H1 (cell line): Measurements from ENCODE around the gene RFC3. TPM values are rescaled to one million over a fixed set of nuclear protein-coding genes. Genes with fewer than 3 reads are reported as not detected.

Experiments
- CTCF ChIA-PET: fragments of 300-600 bp; sonication (Branson Sonifier 250); formaldehyde crosslinking; loops from one replicate; lab custom pipeline; 2021; ENCODE audit not compliant: partially characterized antibody; lab: Charles Lee
- POLR2A ChIA-PET: fragments of 300-600 bp; sonication (Branson Sonifier 250); formaldehyde crosslinking; loops from one replicate; lab custom pipeline; 2021; ENCODE audit warnings: inconsistent platforms; ENCODE audit not compliant: partially characterized antibody; lab: Charles Lee
- DNase-seq, 2 experiments: peaks; one replicate each; pipeline versions ENCODE4 v3.0.0 to v3.0.0-alpha.2; 2010 to 2022; ENCODE audit warnings: low spot score in 2 of 2, low read depth in 1 of 2, mixed read lengths in 1 of 2
- FAIRE-seq: peaks from 2 replicates; lab custom pipeline; 2011; peaks lifted over from hg19 to GRCh38; lab: Jason Lieb, UNC
- H2AFZ ChIP-seq: 2 replicates; pipeline ENCODE4 v1.8.1; 2012; ENCODE audit warnings: low read length, inconsistent platforms
- H2AK5ac ChIP-seq: 2 replicates; pipeline ENCODE4 v1.6.1; 2013; ENCODE audit warnings: low read depth, low read length
- H2BK120ac ChIP-seq: replicated peaks from 2 replicates; pipeline ENCODE3; 2013; ENCODE audit warnings: low read depth, low read length, inconsistent platforms
- H2BK12ac ChIP-seq: 2 replicates; pipeline ENCODE4 v1.6.1; 2013; ENCODE audit warnings: low read depth, low read length
- H2BK15ac ChIP-seq: 2 replicates; pipeline ENCODE4 v1.6.1; 2013; ENCODE audit warnings: low read length
- H2BK20ac ChIP-seq: 2 replicates; pipeline ENCODE4 v1.6.1; 2013; ENCODE audit warnings: low read length
- H2BK5ac ChIP-seq: 2 replicates; pipeline ENCODE4 v1.6.1; 2013; ENCODE audit warnings: low read depth, low read length
- H3K14ac ChIP-seq: 2 replicates; pipeline ENCODE4 v1.6.1; 2013; ENCODE audit warnings: inconsistent platforms; ENCODE audit not compliant: insufficient read length
- H3K18ac ChIP-seq: 2 replicates; pipeline ENCODE4 v1.6.1; 2013; ENCODE audit warnings: low read length; ENCODE audit errors: extremely low read depth
- H3K23ac ChIP-seq: 2 replicates; pipeline ENCODE4 v1.6.1; 2013; ENCODE audit warnings: inconsistent platforms; ENCODE audit not compliant: insufficient read length
- H3K23me2 ChIP-seq: 2 replicates; pipeline ENCODE4 v1.6.1; 2013; ENCODE audit warnings: low read depth, low read length
- H3K27ac ChIP-seq: 2 replicates; pipeline ENCODE4 v1.6.1; 2011; ENCODE audit warnings: low read depth, low read length, inconsistent platforms
- H3K27me3 ChIP-seq, 4 experiments: replicated peaks in 1 of 4; 1 replicate in 1 of 4; 2 replicates in 3 of 4; pipeline versions ENCODE4 v1.6.1 to v1.8.1; 2011 to 2013; ENCODE audit warnings: low read length in 3 of 4, mild to moderate bottlenecking in 3 of 4, inconsistent platforms in 2 of 4, mixed read lengths in 2 of 4, moderate library complexity in 1 of 4; ENCODE audit not compliant: control insufficient read depth in 3 of 4, insufficient read depth in 3 of 4; ENCODE audit errors: extremely low read depth in 1 of 4
- H3K36me3 ChIP-seq, 4 experiments: 2 replicates each; pipeline versions ENCODE4 v1.6.1 to v1.8.1; 2011 to 2013; ENCODE audit warnings: mild to moderate bottlenecking in 4 of 4, low read length in 3 of 4, moderate library complexity in 2 of 4, control low read depth in 1 of 4, inconsistent platforms in 1 of 4; ENCODE audit not compliant: insufficient read depth in 4 of 4, control insufficient read depth in 2 of 4
- H3K4ac ChIP-seq: replicated peaks from 2 replicates; pipeline ENCODE3; 2013; ENCODE audit warnings: low read length, low read depth, mixed read lengths, inconsistent platforms; ENCODE audit not compliant: insufficient read length
- H3K4me1 ChIP-seq, 4 experiments: replicated peaks in 1 of 4; 1 replicate in 1 of 4; 2 replicates in 3 of 4; pipeline versions ENCODE4 v1.6.1 to v1.8.1; 2011 to 2013; ENCODE audit warnings: low read length in 3 of 4, inconsistent platforms in 2 of 4, mixed read lengths in 1 of 4; ENCODE audit not compliant: insufficient read depth in 4 of 4, control insufficient read depth in 3 of 4
- H3K4me2 ChIP-seq, 2 experiments: 2 replicates each; pipeline versions ENCODE4 v1.6.1 to v1.8.1; 2011 to 2013; ENCODE audit warnings: low read depth in 2 of 2, low read length in 2 of 2, control low read depth in 1 of 2, inconsistent platforms in 1 of 2, mild to moderate bottlenecking in 1 of 2; ENCODE audit not compliant: insufficient read depth in 1 of 2
- H3K4me3 ChIP-seq, 4 experiments: fragments of 200-600, 300-600 bp in 1 of 4; sonication (generic), shearing (Covaris generic), sonication (Bioruptor Twin) in 1 of 4; 2 replicates each; pipeline versions ENCODE4 v1.5.1 to v1.8.1; 2011 to 2016; ENCODE audit warnings: low read length in 4 of 4, low read depth in 3 of 4, control low read depth in 2 of 4, inconsistent platforms in 2 of 4, mild to moderate bottlenecking in 2 of 4, mixed read lengths in 1 of 4, moderate library complexity in 1 of 4; ENCODE audit not compliant: insufficient read depth in 2 of 4; ENCODE audit errors: extremely low read depth in 1 of 4
- H3K56ac ChIP-seq: replicated peaks from 2 replicates; pipeline ENCODE3; 2013; ENCODE audit warnings: low read depth, mild to moderate bottlenecking, mixed read lengths, low read length, inconsistent platforms; ENCODE audit not compliant: insufficient read length
- H3K79me1 ChIP-seq: 2 replicates; pipeline ENCODE4 v1.6.1; 2013; ENCODE audit warnings: low read depth, low read length, control low read depth
- H3K79me2 ChIP-seq, 2 experiments: 2 replicates each; pipeline versions ENCODE4 v1.6.1 to v1.8.1; 2012 to 2013; ENCODE audit warnings: low read length in 2 of 2, mild to moderate bottlenecking in 2 of 2, inconsistent platforms in 1 of 2; ENCODE audit not compliant: insufficient read depth in 2 of 2, control insufficient read depth in 1 of 2
- H3K9ac ChIP-seq, 4 experiments: replicated peaks in 1 of 4; 1 replicate in 1 of 4; 2 replicates in 3 of 4; pipeline versions ENCODE4 v1.6.1 to v1.8.1; 2011 to 2013; ENCODE audit warnings: low read depth in 3 of 4, low read length in 3 of 4, control low read depth in 2 of 4, mild to moderate bottlenecking in 2 of 4, moderate library complexity in 2 of 4, inconsistent platforms in 1 of 4; ENCODE audit errors: extremely low read depth in 1 of 4
- H3K9me3 ChIP-seq, 2 experiments: 2 replicates each; pipeline versions ENCODE4 v1.6.1 to v1.8.1; 2012 to 2013; ENCODE audit warnings: mild to moderate bottlenecking in 2 of 2, moderate library complexity in 2 of 2, control low read depth in 1 of 2, inconsistent platforms in 1 of 2, low read depth in 1 of 2, low read length in 1 of 2, mixed read lengths in 1 of 2; ENCODE audit not compliant: insufficient read depth in 2 of 2
- H4K20me1 ChIP-seq, 2 experiments: replicated peaks in 1 of 2; 2 replicates each; pipeline versions ENCODE3 to v1.8.1; 2011 to 2013; ENCODE audit warnings: inconsistent platforms in 2 of 2, low read length in 2 of 2, mild to moderate bottlenecking in 1 of 2; ENCODE audit not compliant: insufficient read depth in 2 of 2, control insufficient read depth in 1 of 2
- H4K5ac ChIP-seq: 2 replicates; pipeline ENCODE4 v1.6.1; 2013; ENCODE audit warnings: low read length, low read depth, mixed read lengths, inconsistent platforms; ENCODE audit not compliant: insufficient read length
- H4K8ac ChIP-seq: 2 replicates; pipeline ENCODE4 v1.8.0; 2013; ENCODE audit warnings: mild to moderate bottlenecking, moderate library complexity, low read length, inconsistent platforms; ENCODE audit not compliant: insufficient read depth; ENCODE audit errors: extremely low read depth
- H4K91ac ChIP-seq: replicated peaks from 2 replicates; pipeline ENCODE3; 2013; ENCODE audit warnings: low read length, mixed read lengths, inconsistent platforms; ENCODE audit not compliant: insufficient read length
- EGR1 ChIP-seq: IDR thresholded peaks from 2 replicates; pipeline ENCODE4 v1.6.1; 2011; ENCODE audit warnings: low read depth, low read length, borderline replicate concordance
- FOSL1 ChIP-seq: IDR thresholded peaks from 2 replicates; pipeline ENCODE4 v1.6.1; 2011; ENCODE audit warnings: mild to moderate bottlenecking, low read depth, low read length, moderate library complexity; ENCODE audit not compliant: insufficient read depth
- JUN ChIP-seq: IDR thresholded peaks from 2 replicates; pipeline ENCODE4 v1.6.1; 2011; ENCODE audit warnings: low read depth, mild to moderate bottlenecking, improper control_type of control experiment, low read length
- JUND ChIP-seq: IDR thresholded peaks from 2 replicates; pipeline ENCODE4 v1.6.1; 2011; ENCODE audit warnings: mild to moderate bottlenecking, improper control_type of control experiment, low read length
- MAX ChIP-seq: IDR thresholded peaks from 2 replicates; pipeline ENCODE4 v1.6.1; 2012; ENCODE audit warnings: inconsistent platforms
- NANOG ChIP-seq: IDR thresholded peaks from 2 replicates; pipeline ENCODE4 v1.6.1; 2011; ENCODE audit warnings: low read length, low read depth, mild to moderate bottlenecking, inconsistent platforms; ENCODE audit not compliant: insufficient read depth, poor library complexity, severe bottlenecking
- POLR2A ChIP-seq, 2 experiments: IDR thresholded peaks; 1 replicate in 1 of 2; 2 replicates in 1 of 2; pipeline ENCODE4 v1.6.1; 2011; ENCODE audit warnings: low read depth in 2 of 2, low read length in 2 of 2, mild to moderate bottlenecking in 2 of 2; ENCODE audit errors: control extremely low read depth in 1 of 2
- RNF2 ChIP-seq: fragments of 200-900, 300-1000 bp; sonication (generic); IDR thresholded peaks from 2 replicates; pipeline ENCODE4 v1.7.1; 2016; ENCODE audit warnings: borderline replicate concordance, low read depth, mild to moderate bottlenecking, antibody characterized with exemption, low read length; ENCODE audit not compliant: poor library complexity, severe bottlenecking; ENCODE audit errors: missing control alignments
- SIN3A ChIP-seq, 2 experiments: IDR thresholded peaks in 1 of 2; conservative IDR thresholded peaks in 1 of 2; 2 replicates each; pipeline ENCODE4 v1.6.1; 2011 to 2012; ENCODE audit warnings: low read length in 2 of 2, improper control_type of control experiment in 1 of 2, low read depth in 1 of 2, mild to moderate bottlenecking in 1 of 2
- SUZ12 ChIP-seq: fragments of 200-600 bp; sonication (generic); IDR thresholded peaks from 2 replicates; pipeline ENCODE4 v1.6.1; 2012; ENCODE audit warnings: mild to moderate bottlenecking, inconsistent platforms, low read length, moderate library complexity, mixed read lengths
- TAF7 ChIP-seq: optimal IDR thresholded peaks from 2 replicates; pipeline ENCODE3; 2011; ENCODE audit warnings: low read depth, mild to moderate bottlenecking, inconsistent platforms, low read length, moderate library complexity, borderline replicate concordance
- TBP ChIP-seq: IDR thresholded peaks from 2 replicates; pipeline ENCODE4 v1.6.1; 2011; ENCODE audit warnings: low read depth, low read length, improper control_type of control experiment
- WGBS, 2 experiments: shearing (Covaris generic) in 1 of 2; methylation state at CpG; one replicate each; pipeline versions ENCODE4 v1.1.6 to v1.1.7; 2013 to 2015; ENCODE audit warnings: low lambda C conversion rate in 2 of 2, mixed read lengths in 2 of 2, inconsistent platforms in 1 of 2, low coverage in 1 of 2, missing lambda C conversion rate in 1 of 2; ENCODE audit not compliant: insufficient replicate concordance in 2 of 2, insufficient coverage in 1 of 2, insufficient read length in 1 of 2; ENCODE audit errors: extremely low coverage in 1 of 2, missing lambda C conversion rate in 1 of 2; 5-methylcytosine and 5-hydroxymethylcytosine counted together
- polyA plus RNA-seq, 7 experiments: library from polyadenylated mRNA; depleted of rRNA in 3 of 7; stranded (reverse) in 5 of 7; unstranded in 2 of 7; fragments of >200 nt in 5 of 7; fragments of 200-250 nt in 2 of 7; gene quantifications; 1 replicate in 5 of 7; 2 replicates in 1 of 7; 4 replicates in 1 of 7; pipeline versions ENCODE4 v1.2.1 to v1.2.3, GENCODE V29; 2011 to 2013; ENCODE audit warnings: missing spikeins in 2 of 7, mixed read lengths in 2 of 7
- total RNA-seq: library from RNA; stranded (reverse); fragmentation: NEBNext Ultra II Directional; extraction: Animal tissue kit (Norgen Biotek cat#: 25700); gene quantifications from 2 replicates; pipeline ENCODE4 v1.2.1, GENCODE V29; 2021

RFC3 gene
- total and polyA plus RNA-seq, 2 of the 8 experiments (the other 6 are each of a cell fraction or from before 2014, with no cell fraction given), result 26.4 to 45.6 TPM

- no peaks in the 10 kb centered on the region for H3K23me2 ChIP-seq
- H2BK5ac ChIP-seq, result no peak overlapping the region
- H4K91ac ChIP-seq, result no peak overlapping the region
- H2BK12ac ChIP-seq, result no peak overlapping the region
- no peak overlapping the region for H3K9ac ChIP-seq
- 0 out of 2 replicates have a peak, but pooled peaks cover 3% of the 10 kb centered on the region for H3K79me1 ChIP-seq
- no peak overlapping the region for H3K4me2 ChIP-seq
- 96% methylated on average over 2 of the region's 2 CpGs; no CpG with 5 or more reads in 1 of the 2 experiments for WGBS, 2 experiments
- peaks cover 0 to 20% of the 10 kb centered on the region in 2 experiments; a peak in 1 of 4 replicates for H3K79me2 ChIP-seq
- peaks cover 12 to 77% (median 40%) of the 10 kb centered on the region in 4 experiments for H3K36me3 ChIP-seq
- H3K9me3 ChIP-seq, result no peaks in the 10 kb centered on the region
- POLR2A ChIA-PET, result interaction anchor here (1.1 kb wide), 1 partner anchor 15 kb away, joined by 5 read pairs; no protein-coding TSS in a partner anchor
- no peak overlapping the region for H2BK15ac ChIP-seq
- H3K4me3 ChIP-seq, result no peak overlapping the region
- no peak overlapping the region for H3K23ac ChIP-seq
- H4K5ac ChIP-seq, result no peak overlapping the region
- H3K56ac ChIP-seq, result no peak overlapping the region
- no peak for TF ChIP-seq POLR2A (IDR thresholded peaks at IDR 0.05; ENCODE audit: control extremely low read depth in 1 of 2, low read depth in 2 of 2, low read length in 2 of 2)
- TF ChIP-seq JUND, result no peak
- TF ChIP-seq JUN, result no peak
- no peak for TF ChIP-seq TBP
- TF ChIP-seq EGR1, result no peak
- TF ChIP-seq MAX, result no peak
- no peak for TF ChIP-seq SIN3A (conservative IDR thresholded peaks at IDR 0.05 in 1 of 2, IDR thresholded peaks at IDR 0.05 in 1 of 2; ENCODE audit: low read depth in 1 of 2, low read length in 2 of 2)
- TF ChIP-seq TAF7, result no peak
- TF ChIP-seq NANOG, result no peak
- no peak for TF ChIP-seq RNF2
- no peak for TF ChIP-seq FOSL1
- no peak for TF ChIP-seq SUZ12
- no peaks in the 10 kb centered on the region for H3K27me3 ChIP-seq
- no peak overlapping the region for H2BK120ac ChIP-seq
- FAIRE-seq (no peak), DNase-seq (no peak)
- no peak overlapping the region for H2AK5ac ChIP-seq
- peaks cover 1% of the 10 kb centered on the region in 2 experiments for H4K20me1 ChIP-seq
- no peak overlapping the region for H3K14ac ChIP-seq
- no peak overlapping the region for H3K4ac ChIP-seq
- CTCF ChIA-PET, result no interaction called here
- H4K8ac ChIP-seq, result no peak overlapping the region
- H2BK20ac ChIP-seq, result no peak overlapping the region
- H3K27ac ChIP-seq, result no peak overlapping the region
- no peak overlapping the region for H3K18ac ChIP-seq
- H2AFZ ChIP-seq, result no peak overlapping the region
- no peaks in the 10 kb centered on the region for H3K4me1 ChIP-seq
Observed at GRCh38 chr13:33827139-33827538, 9.2 kb downstream of the RFC3 start.
